Measurements from ENCODE around the gene GINS1.

Gene GINS1

DNA sequence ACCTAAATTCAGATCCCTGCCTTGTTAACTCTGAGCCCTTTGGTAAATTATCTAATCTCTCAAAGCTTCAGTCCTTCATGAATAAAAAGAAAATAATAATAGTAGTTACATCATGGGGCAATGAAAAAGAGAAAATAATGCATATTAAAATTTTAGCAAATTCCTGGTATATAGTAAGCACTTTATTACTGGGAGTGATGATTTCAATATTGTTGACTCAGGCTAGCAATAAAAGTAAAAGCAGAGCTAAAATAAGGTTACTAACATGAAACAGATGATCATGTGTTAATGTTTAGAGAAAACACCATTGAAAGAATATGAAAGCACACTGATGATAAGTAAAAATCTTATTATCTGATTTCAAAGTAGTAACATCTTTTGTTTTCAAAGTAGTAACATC, 13.6 kb downstream of the GINS1 start:
- TF ChIP-seq, protein P1, sequence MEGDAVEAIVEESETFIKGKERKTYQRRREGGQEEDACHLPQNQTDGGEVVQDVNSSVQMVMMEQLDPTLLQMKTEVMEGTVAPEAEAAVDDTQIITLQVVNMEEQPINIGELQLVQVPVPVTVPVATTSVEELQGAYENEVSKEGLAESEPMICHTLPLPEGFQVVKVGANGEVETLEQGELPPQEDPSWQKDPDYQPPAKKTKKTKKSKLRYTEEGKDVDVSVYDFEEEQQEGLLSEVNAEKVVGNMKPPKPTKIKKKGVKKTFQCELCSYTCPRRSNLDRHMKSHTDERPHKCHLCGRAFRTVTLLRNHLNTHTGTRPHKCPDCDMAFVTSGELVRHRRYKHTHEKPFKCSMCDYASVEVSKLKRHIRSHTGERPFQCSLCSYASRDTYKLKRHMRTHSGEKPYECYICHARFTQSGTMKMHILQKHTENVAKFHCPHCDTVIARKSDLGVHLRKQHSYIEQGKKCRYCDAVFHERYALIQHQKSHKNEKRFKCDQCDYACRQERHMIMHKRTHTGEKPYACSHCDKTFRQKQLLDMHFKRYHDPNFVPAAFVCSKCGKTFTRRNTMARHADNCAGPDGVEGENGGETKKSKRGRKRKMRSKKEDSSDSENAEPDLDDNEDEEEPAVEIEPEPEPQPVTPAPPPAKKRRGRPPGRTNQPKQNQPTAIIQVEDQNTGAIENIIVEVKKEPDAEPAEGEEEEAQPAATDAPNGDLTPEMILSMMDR (IDR thresholded peaks at IDR 0.05; ENCODE audit: extremely low read depth, insufficient read depth, missing control alignments): no peak
- in situ Hi-C loops (cut with MboI; ENCODE audit: low pct_unique_long_range_greater_than_20kb, low sequenced_read_pairs, unreplicated experiment): loop anchor here (25.0 kb wide), 1 partner anchor 434 kb away; the partner anchor contains the start of gene APMAP
- DNase-seq (ENCODE audit: low spot score): no peak

- in situ Hi-C loops (cut with MboI; ENCODE audit: low pct_unique_long_range_greater_than_20kb, low sequenced_read_pairs, unreplicated experiment): loop anchor here (25.0 kb wide), 1 partner anchor 435 kb away; the partner anchor contains the start of gene APMAP
- DNase-seq (ENCODE audit: low spot score): no peak
- TF ChIP-seq, protein P1 (IDR thresholded peaks at IDR 0.05; ENCODE audit: extremely low read depth, insufficient read depth, missing control alignments): no peak
Measured at GRCh38 chr20:25422032-25422431, 14.6 kb downstream of the GINS1 start.

DNA sequence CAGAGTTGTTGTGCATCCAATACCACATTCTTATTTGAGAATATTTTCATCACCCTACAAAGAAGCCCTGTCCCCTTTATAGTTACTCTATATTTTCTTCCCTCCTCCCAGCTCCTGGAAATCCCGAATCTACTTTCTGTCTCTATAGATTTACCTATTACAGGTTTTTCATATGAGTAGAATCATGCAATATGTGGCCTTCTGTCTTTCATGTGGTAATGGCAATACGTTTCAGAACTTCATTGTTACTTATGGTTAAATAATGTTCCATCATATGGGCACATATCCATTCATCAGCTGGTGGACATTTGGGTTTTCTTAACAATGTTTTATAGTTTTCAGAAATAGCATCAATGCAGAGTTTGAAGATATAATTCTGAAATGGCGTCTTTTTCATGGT, 17.1 kb downstream of the GINS1 start:
- TF ChIP-seq, protein P1 (IDR thresholded peaks at IDR 0.05; ENCODE audit: extremely low read depth, insufficient read depth, missing control alignments): no peak
- in situ Hi-C loops (cut with MboI; ENCODE audit: low pct_unique_long_range_greater_than_20kb, low sequenced_read_pairs, unreplicated experiment): loop anchor here (25.0 kb wide), 1 partner anchor 437 kb away; the partner anchor contains the start of gene APMAP
- no peak for DNase-seq (ENCODE audit: low spot score)

- in situ Hi-C loops (cut with MboI; ENCODE audit: low pct_unique_long_range_greater_than_20kb, low sequenced_read_pairs, unreplicated experiment): no loop called here
- no peak for DNase-seq (ENCODE audit: low spot score)
- TF ChIP-seq, protein P1 (IDR thresholded peaks at IDR 0.05; ENCODE audit: extremely low read depth, insufficient read depth, missing control alignments): no peak
Measured at GRCh38 chr20:25437153-25437581, 29.7 kb downstream of the GINS1 start.

- in situ Hi-C loops (cut with MboI; ENCODE audit: low pct_unique_long_range_greater_than_20kb, low sequenced_read_pairs, unreplicated experiment): no loop called here
- TF ChIP-seq, protein P1 (IDR thresholded peaks at IDR 0.05; ENCODE audit: extremely low read depth, insufficient read depth, missing control alignments): no peak
- no peak for DNase-seq (ENCODE audit: low spot score)
Measured at GRCh38 chr20:25439328-25439727, 31.9 kb downstream of the GINS1 start.

DNA sequence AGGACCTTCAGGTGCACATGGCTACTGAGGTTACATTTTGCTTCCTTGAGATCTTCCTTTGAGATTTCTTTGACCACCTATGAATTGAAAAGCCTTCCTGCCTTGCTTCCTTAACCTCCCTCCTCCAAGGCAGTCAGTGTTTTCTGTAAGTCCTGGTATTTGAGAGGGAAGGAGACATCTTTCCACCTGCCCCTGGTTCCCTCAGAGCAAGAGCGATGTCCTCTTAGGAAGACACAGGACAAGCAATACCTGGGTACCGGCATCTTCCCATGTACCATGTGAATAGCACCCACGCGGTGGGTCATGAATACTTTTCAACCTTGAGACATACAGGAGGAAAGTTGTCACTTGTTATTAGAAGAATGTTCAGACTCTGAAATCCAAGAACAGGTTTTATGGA, 37.1 kb downstream of the GINS1 start:
- no peak for DNase-seq (ENCODE audit: low spot score)
- TF ChIP-seq, protein P1 (IDR thresholded peaks at IDR 0.05; ENCODE audit: extremely low read depth, insufficient read depth, missing control alignments): no peak
- in situ Hi-C loops (cut with MboI; ENCODE audit: low pct_unique_long_range_greater_than_20kb, low sequenced_read_pairs, unreplicated experiment): no loop called here

DNA sequence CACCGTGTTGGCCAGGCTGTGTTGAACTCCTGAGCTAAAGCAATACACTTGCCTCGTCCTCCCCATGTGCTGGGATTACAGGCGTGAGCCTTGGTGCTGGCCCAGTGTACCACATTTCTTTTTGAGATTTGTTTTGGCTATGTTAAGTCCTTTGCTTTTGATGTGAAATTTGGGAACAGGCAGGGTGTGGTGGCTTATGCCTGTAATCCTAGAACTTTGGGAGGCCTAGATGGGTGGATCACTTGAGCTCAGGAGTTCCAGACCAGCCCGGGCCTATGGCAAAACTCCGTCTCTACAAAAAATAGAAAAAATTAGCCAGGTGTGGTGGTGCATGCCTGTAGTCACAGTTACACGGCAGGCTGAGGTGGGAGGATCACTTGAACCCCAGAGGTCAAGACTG, 40.2 kb downstream of the GINS1 start:
- DNase-seq (ENCODE audit: low spot score): no peak
- in situ Hi-C loops (cut with MboI; ENCODE audit: low pct_unique_long_range_greater_than_20kb, low sequenced_read_pairs, unreplicated experiment): no loop called here
- TF ChIP-seq, protein P1 (IDR thresholded peaks at IDR 0.05; ENCODE audit: extremely low read depth, insufficient read depth, missing control alignments): no peak
